ENCODE data around the gene ANKRD37. TPM values are rescaled to one million over a fixed set of nuclear protein-coding genes. Genes with fewer than 3 reads are reported as not detected.

ANKRD37 gene
- total RNA-seq, 1 experiment from 2014 or later: 3.7 TPM

DNA sequence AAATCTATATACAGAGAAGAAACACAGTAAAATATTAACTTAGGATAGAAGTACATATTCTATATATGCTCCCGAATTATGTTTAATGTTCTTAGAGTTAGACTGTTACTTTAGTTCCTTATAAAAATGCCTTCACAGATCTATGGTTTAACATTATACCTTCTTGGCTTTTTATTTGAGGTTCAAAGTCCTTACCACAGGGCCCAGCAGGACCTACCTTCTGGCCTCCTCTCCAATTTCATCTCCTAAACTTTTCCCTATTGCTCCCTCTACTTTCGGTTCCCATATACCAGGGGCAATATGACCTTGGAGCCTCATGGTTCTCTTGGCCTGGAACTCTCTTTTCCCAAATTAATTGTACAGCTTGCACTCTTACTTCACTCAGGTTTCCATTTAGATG lies 11.8 kb downstream of the ANKRD37 start:
- H3K36me3 Mint-ChIP-seq (ENCODE audit: insufficient read depth in 1 of 3, low read depth in 3 of 3): peaks cover 7 to 61% (median 52%) of the 10 kb centered on the region in 3 experiments
- peaks cover 4 to 6% of the 10 kb centered on the region in 2 experiments; a peak in 4 of 5 replicates for H3K9me3 Mint-ChIP-seq
- no peak overlapping the region for H3K27ac Mint-ChIP-seq
- no peak overlapping the region for H4K91ac ChIP-seq (ENCODE audit: insufficient read length, low read depth, low read length)
- no peak for DNase-seq
- no peak overlapping the region for H4K5ac ChIP-seq (ENCODE audit: insufficient read length, low read depth, low read length)
- no peak overlapping the region for H2AK5ac ChIP-seq (ENCODE audit: insufficient read length, low read length)
- H3K79me1 ChIP-seq (ENCODE audit: insufficient read depth, low read depth, low read length, poor library complexity, severe bottlenecking): no peaks in the 10 kb centered on the region
- H3K4me1 Mint-ChIP-seq: no peaks in the 10 kb centered on the region
- H3K56ac ChIP-seq (ENCODE audit: insufficient read length, low read depth, low read length): no peak overlapping the region
- TF ChIP-seq, protein P1, sequence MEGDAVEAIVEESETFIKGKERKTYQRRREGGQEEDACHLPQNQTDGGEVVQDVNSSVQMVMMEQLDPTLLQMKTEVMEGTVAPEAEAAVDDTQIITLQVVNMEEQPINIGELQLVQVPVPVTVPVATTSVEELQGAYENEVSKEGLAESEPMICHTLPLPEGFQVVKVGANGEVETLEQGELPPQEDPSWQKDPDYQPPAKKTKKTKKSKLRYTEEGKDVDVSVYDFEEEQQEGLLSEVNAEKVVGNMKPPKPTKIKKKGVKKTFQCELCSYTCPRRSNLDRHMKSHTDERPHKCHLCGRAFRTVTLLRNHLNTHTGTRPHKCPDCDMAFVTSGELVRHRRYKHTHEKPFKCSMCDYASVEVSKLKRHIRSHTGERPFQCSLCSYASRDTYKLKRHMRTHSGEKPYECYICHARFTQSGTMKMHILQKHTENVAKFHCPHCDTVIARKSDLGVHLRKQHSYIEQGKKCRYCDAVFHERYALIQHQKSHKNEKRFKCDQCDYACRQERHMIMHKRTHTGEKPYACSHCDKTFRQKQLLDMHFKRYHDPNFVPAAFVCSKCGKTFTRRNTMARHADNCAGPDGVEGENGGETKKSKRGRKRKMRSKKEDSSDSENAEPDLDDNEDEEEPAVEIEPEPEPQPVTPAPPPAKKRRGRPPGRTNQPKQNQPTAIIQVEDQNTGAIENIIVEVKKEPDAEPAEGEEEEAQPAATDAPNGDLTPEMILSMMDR (conservative IDR thresholded peaks at IDR 0.05): no peak
- H3K27me3 ChIP-seq (ENCODE audit: insufficient read depth, low read length): no peaks in the 10 kb centered on the region
- H3K27me3 Mint-ChIP-seq (ENCODE audit: low read depth): no peaks in the 10 kb centered on the region
- WGBS (ENCODE audit: extremely low coverage, insufficient read length, low lambda C conversion rate): no CpG with 5 or more reads among the region's 2 CpGs
- no peak overlapping the region for H2BK120ac ChIP-seq (ENCODE audit: low read depth, low read length, poor library complexity, severe bottlenecking)
- no peak overlapping the region for H3K23ac ChIP-seq (ENCODE audit: insufficient read length, low read depth, low read length)
- H3K79me2 ChIP-seq (ENCODE audit: insufficient read depth, low read length): no peaks in the 10 kb centered on the region
- no peak overlapping the region for H2AFZ ChIP-seq (ENCODE audit: low read length)
- H3K9ac ChIP-seq (ENCODE audit: extremely low read depth, insufficient read length, low read length): no peak overlapping the region
- H3K4me1 ChIP-seq (ENCODE audit: insufficient read depth, low read length): no peaks in the 10 kb centered on the region
- H3K4me2 ChIP-seq (ENCODE audit: insufficient read depth, insufficient read length, low read length): no peak overlapping the region
- no peaks in the 10 kb centered on the region for H3K23me2 ChIP-seq (ENCODE audit: insufficient read length, low read depth, low read length, poor library complexity, severe bottlenecking)
- no peaks in the 10 kb centered on the region for H4K20me1 ChIP-seq (ENCODE audit: control insufficient read depth, insufficient read depth, insufficient read length)
- no peak overlapping the region for H3K18ac ChIP-seq (ENCODE audit: insufficient read length, low read depth, low read length)
- no peak overlapping the region for H3K4ac ChIP-seq (ENCODE audit: low read depth, low read length)
- H3T11ph ChIP-seq (ENCODE audit: low read length): no peak overlapping the region
- no peak overlapping the region for H2BK20ac ChIP-seq (ENCODE audit: low read depth, low read length, poor library complexity, severe bottlenecking)
- H4K8ac ChIP-seq (replicated peaks; ENCODE audit: insufficient read length, low read depth, low read length): no peak overlapping the region
- H3K9me3 ChIP-seq (ENCODE audit: control insufficient read depth, low read depth, low read length): no peaks in the 10 kb centered on the region
- H2BK5ac ChIP-seq (ENCODE audit: insufficient read length, low read length): no peak overlapping the region
- no peak overlapping the region for H3K14ac ChIP-seq (ENCODE audit: insufficient read depth, low read length)
- no peak overlapping the region for H3K27ac ChIP-seq (ENCODE audit: insufficient read length, low read depth, low read length)
- no peak overlapping the region for H2BK12ac ChIP-seq (ENCODE audit: insufficient read length, low read depth, low read length)
- H3K4me3 Mint-ChIP-seq: no peak overlapping the region
- no peak overlapping the region for H2BK15ac ChIP-seq (ENCODE audit: low read depth, low read length)

Data from H9 (cell line).